Activated CD4-positive, alpha-beta T cell treated with anti-CD3 and anti-CD28 coated beads, Interleukin-2, amount 10 ng/mL, durations not matched to agents 24 days and 14 days (primary cell): Measurements from ENCODE around the gene REV3L. TPM values are rescaled to one million over a fixed set of nuclear protein-coding genes. Genes with fewer than 3 reads are reported as not detected.
A peak's percentile ranks its signal among the peaks of the same experiment; 100 is the strongest.
"Not testable (repeated sequence)": the region's sequence is repeated elsewhere in the genome, so short reads cannot be mapped to it uniquely, and the experiment has no call there.

Experiments
- DNase-seq: peaks from one replicate; pipeline ENCODE4 v3.0.0; 2022
- H3K27ac Mint-ChIP-seq: one replicate; pipeline ENCODE4 v1.8.0; 2022; ENCODE audit warnings: mild to moderate bottlenecking, mixed read lengths
- H3K27me3 Mint-ChIP-seq: one replicate; pipeline ENCODE4 v1.8.0; 2022; ENCODE audit warnings: mixed read lengths
- H3K36me3 Mint-ChIP-seq: one replicate; pipeline ENCODE4 v1.8.0; 2022; ENCODE audit warnings: low read depth, mild to moderate bottlenecking, mixed read lengths
- H3K4me1 Mint-ChIP-seq: one replicate; pipeline ENCODE4 v1.8.0; 2021; ENCODE audit warnings: mixed read lengths
- H3K4me3 Mint-ChIP-seq: one replicate; pipeline ENCODE4 v1.8.0; 2022; ENCODE audit warnings: mild to moderate bottlenecking, moderate library complexity, mixed read lengths
- H3K9me3 Mint-ChIP-seq: one replicate; pipeline ENCODE4 v1.8.0; 2021; ENCODE audit warnings: mixed read lengths
- intact Hi-C: fragments of 100-400 bp; cut with micrococcal nuclease; formaldehyde crosslinking; loops from one replicate; pipeline ENCODE4 v1.15.1; 2023
- total RNA-seq: library from RNA; stranded (reverse); gene quantifications from 2 replicates; pipeline ENCODE4 v1.2.3, GENCODE V29; 2022

Gene REV3L
- total RNA-seq, 1 donor from 2014 or later, result 20.8 TPM

DNA sequence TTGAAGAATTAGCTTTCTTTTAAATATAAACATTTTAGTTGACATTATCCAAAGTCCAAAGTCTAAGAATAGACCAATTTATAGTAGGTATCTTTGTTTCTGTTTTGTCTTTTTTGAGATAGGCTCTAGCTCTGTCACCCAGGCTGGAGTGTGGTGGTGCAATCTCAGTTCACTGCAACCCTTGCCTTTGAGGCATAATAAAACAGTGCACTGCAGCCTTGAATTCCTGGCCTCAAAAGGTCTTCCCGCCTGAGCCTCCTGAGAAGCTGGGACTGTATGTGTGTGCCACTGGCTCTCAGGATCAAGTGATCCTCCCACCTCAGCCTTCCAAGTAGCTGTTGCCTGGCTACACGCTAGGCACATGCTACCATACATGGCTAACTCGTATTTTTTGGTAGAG is 135.4 kb downstream of the REV3L start:
- H3K4me1 Mint-ChIP-seq, result peaks cover 2% of the 10 kb centered on the region
- no peaks in the 10 kb centered on the region for H3K27me3 Mint-ChIP-seq
- no peak for DNase-seq
- H3K4me3 Mint-ChIP-seq, result no peak overlapping the region
- intact Hi-C loops, result no loop called here
- H3K27ac Mint-ChIP-seq, result no peak overlapping the region
- no peaks in the 10 kb centered on the region for H3K9me3 Mint-ChIP-seq
- peaks cover 18% of the 10 kb centered on the region for H3K36me3 Mint-ChIP-seq

DNA sequence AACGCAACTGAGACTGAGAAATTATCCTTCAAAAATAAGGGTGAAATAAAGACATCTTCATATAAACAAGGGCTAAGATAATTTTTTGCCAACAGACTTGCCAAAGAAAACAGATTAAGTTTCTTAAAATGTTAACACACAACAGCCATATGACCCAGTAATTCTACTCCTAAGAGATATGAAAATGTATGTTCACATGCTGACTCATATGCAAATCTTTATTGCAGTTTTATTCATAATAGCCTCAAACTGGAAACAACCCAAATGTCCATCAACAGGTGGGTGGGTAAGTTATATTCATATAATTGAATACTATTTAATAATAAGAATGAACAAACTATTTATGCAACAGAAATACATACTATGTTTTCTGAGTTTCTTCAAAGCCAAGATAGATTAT is 140.1 kb downstream of the REV3L start:
- no peaks in the 10 kb centered on the region for H3K27me3 Mint-ChIP-seq
- peaks cover 13% of the 10 kb centered on the region for H3K4me1 Mint-ChIP-seq
- peaks cover 31% of the 10 kb centered on the region for H3K36me3 Mint-ChIP-seq
- H3K27ac Mint-ChIP-seq, result peak overlapping the region; percentile 12
- intact Hi-C loops, result no loop called here
- H3K9me3 Mint-ChIP-seq, result no peaks in the 10 kb centered on the region
- no peak overlapping the region for H3K4me3 Mint-ChIP-seq
- DNase-seq, result no peak

DNA sequence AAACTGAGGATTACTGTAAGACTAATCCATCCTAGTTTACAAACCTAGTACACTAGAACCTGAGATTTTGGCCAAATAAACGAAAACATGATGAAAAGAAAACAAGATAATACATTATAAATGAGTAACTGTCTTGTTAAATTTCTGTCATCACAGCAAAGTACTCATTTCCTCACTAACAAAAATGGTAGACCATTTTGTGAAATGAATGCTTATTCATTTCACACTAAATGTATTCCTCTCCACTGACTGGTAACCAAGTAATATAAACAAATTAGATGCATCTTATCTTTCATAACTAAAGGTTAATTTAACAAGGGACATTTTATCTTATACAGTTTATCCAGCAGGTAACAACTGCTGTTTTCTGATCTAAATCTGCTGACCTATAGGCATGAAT is 143.7 kb downstream of the REV3L start:
- peaks cover 15% of the 10 kb centered on the region for H3K4me1 Mint-ChIP-seq
- peaks cover 30% of the 10 kb centered on the region for H3K36me3 Mint-ChIP-seq
- H3K27me3 Mint-ChIP-seq, result no peaks in the 10 kb centered on the region
- no peaks in the 10 kb centered on the region for H3K9me3 Mint-ChIP-seq
- H3K27ac Mint-ChIP-seq, result no peak overlapping the region
- intact Hi-C loops, result loop anchor here (2.0 kb wide), 1 partner anchor 144 kb away; the partner anchor contains the start of gene REV3L
- no peak overlapping the region for H3K4me3 Mint-ChIP-seq
- no peak for DNase-seq

DNA sequence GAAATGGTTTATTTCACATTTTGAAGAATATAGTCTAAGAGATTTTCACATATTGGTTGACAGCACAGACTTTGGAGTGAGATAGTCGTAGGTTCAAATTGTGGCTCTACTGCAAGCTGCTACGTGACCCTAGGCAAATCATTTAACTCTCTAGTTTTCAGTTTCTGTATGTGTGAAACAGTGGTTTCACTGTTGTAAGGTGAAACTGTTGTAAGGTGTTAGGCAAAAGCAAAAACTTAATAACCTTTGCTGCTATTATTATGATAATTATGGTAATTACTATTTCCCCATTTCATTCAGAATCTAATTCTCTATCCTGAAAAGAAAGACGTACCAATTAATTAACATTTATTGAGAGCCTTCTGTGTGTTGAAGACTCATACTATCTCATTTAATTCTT is 144.2 kb downstream of the REV3L start:
- peaks cover 30% of the 10 kb centered on the region for H3K36me3 Mint-ChIP-seq
- no peaks in the 10 kb centered on the region for H3K9me3 Mint-ChIP-seq
- H3K27ac Mint-ChIP-seq, result no peak overlapping the region
- no peak for DNase-seq
- intact Hi-C loops, result loop anchor here (2.0 kb wide), 1 partner anchor 144 kb away; the partner anchor contains the start of gene REV3L
- H3K27me3 Mint-ChIP-seq, result no peaks in the 10 kb centered on the region
- H3K4me3 Mint-ChIP-seq, result no peak overlapping the region
- peaks cover 15% of the 10 kb centered on the region for H3K4me1 Mint-ChIP-seq

DNA sequence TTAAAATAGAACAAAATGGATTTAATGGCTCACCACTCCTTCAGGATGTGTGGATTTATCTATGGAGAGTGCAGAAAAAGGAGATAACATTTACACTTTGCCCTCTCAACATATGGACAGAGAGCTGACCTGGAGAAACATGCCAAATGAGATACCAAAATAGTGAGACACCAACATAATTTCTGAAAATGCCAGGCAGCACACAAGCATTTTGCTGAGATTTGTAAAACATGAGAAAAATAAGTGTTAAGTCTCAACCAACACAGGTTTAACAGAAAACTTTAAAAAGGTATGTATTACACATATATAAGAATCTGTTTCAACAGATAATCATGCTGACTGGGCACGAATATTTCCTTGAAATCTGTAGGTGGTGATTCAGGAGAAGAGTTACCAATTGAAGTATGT is 145.2 kb downstream of the REV3L start:
- Mint-ChIP-seq H3K27ac (no peak overlapping the region), H3K27me3 (no peaks in the 10 kb centered on the region), H3K4me1 (peaks cover 15% of the 10 kb centered on the region), H3K4me3 (no peak overlapping the region), H3K36me3 (peaks cover 31% of the 10 kb centered on the region), H3K9me3 (no peaks in the 10 kb centered on the region)
- DNase-seq, result no peak
- intact Hi-C loops, result loop anchor here (2.0 kb wide), 1 partner anchor 145 kb away; the partner anchor contains the start of gene REV3L

DNA sequence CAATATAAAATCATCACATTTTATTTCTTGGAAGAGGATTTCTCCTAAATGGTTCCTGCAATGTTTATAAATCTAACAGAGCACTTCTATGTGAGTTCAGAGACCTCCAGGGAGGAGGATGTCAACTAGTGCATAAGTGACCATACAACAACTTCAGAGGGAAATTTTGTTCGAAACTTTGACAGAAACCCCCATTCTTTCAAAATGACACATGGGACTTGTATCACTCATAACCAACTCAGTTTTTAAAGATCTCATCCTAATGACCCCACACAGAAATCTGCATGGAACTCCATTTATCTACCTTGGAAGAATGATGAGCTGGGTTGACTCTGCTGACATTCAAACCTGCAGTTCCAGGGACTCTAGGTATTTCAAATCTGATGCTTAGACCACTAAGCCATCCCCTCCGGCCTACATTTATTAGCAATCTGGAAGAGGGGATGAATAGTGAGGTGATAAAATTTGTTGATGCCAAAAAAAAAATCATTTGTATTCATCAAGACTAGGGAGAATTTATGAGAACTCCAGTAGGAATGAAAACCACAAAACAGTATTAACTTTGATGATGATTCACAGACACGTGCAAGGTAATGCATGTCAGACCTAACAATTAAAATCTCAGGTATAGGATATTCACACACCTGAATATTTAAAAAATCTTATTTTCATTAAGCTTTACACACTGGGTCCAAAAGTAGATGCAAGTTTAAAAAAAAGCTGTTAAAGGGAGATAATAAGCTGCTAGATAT is 153.0 kb downstream of the REV3L start:
- H3K4me1 Mint-ChIP-seq, result no peaks in the 10 kb centered on the region
- intact Hi-C loops, result no loop called here

DNA sequence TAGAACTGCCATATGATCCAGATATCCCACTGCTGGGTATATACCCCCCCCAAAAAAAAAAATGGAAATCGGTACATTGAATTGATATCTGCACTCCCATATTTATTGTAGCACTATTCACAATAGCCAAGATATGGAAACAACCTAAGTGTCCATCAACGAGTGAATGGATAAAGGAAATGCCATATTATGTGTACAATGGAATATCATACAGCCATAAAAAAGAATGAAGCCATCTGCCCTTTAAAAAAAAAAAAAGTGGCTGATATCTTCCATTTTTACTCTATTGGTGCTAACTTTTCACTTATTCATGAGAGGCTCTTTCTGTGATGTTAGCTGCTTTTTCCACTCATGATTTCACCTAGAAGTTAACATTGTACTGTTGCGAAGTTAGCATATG is 156.5 kb downstream of the REV3L start:
- intact Hi-C loops, result no loop called here
- no peak for DNase-seq
- Mint-ChIP-seq H3K4me1 (no peaks in the 10 kb centered on the region), H3K27ac (no peak overlapping the region), H3K4me3 (no peak overlapping the region), H3K9me3 (no peaks in the 10 kb centered on the region), H3K27me3 (no peaks in the 10 kb centered on the region), H3K36me3 (peaks cover 42% of the 10 kb centered on the region)

More for the DNA sequence above, 153.0 kb downstream of the REV3L start:
- Mint-ChIP-seq H3K9me3 (no peaks in the 10 kb centered on the region), H3K27me3 (no peaks in the 10 kb centered on the region), H3K36me3 (peaks cover 42% of the 10 kb centered on the region), H3K27ac (no peak overlapping the region), H3K4me3 (no peak overlapping the region)
- no peak for DNase-seq

DNA sequence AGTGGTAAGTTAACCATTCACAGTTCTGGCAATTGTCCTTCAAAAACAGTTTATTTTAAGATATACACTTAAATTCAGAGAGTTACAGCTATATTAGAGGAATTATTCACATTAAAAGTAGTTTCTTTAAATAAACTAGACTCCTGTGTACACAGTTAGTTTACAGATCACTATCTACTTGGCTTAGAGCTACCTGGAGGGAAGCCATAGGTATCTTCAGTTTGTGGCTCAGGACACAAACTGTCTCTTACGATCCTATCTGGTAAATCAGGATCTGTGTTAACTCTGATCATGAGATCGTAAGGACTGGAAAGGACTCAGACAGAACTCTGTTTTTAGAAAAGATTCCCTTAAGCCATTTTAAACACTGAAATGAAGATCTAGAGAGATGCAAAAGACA is 160.9 kb downstream of the REV3L start:
- H3K4me1 Mint-ChIP-seq, result no peaks in the 10 kb centered on the region
- peaks cover 34% of the 10 kb centered on the region for H3K36me3 Mint-ChIP-seq
- no peak overlapping the region for H3K27ac Mint-ChIP-seq
- H3K9me3 Mint-ChIP-seq, result no peaks in the 10 kb centered on the region
- intact Hi-C loops, result no loop called here
- H3K4me3 Mint-ChIP-seq, result no peak overlapping the region
- no peak for DNase-seq
- no peaks in the 10 kb centered on the region for H3K27me3 Mint-ChIP-seq

DNA sequence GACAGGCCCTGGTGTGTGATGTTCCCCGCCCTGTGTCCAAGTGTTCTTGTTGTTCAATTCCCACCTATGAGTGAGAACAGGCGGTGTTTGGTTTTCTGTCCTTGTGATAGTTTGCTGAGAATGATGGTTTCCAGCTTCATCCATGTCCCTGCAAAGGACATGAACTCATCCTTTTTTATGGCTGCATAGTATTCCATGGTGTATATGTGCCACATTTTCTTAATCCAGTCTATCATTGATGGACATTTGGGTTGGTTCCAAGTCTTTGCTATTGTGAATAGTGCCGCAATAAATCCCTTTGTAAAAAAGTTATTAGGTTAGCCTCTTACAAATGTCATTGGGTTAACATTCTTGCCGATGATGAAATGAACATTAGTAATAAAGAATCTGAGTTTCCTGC is 175.1 kb downstream of the REV3L start:
- H3K9me3 Mint-ChIP-seq, DNase-seq, intact Hi-C loops, H3K27me3 Mint-ChIP-seq, H3K27ac Mint-ChIP-seq, H3K4me3 Mint-ChIP-seq, H3K4me1 Mint-ChIP-seq: not testable (repeated sequence)
- peaks cover 46% of the 10 kb centered on the region for H3K36me3 Mint-ChIP-seq

DNA sequence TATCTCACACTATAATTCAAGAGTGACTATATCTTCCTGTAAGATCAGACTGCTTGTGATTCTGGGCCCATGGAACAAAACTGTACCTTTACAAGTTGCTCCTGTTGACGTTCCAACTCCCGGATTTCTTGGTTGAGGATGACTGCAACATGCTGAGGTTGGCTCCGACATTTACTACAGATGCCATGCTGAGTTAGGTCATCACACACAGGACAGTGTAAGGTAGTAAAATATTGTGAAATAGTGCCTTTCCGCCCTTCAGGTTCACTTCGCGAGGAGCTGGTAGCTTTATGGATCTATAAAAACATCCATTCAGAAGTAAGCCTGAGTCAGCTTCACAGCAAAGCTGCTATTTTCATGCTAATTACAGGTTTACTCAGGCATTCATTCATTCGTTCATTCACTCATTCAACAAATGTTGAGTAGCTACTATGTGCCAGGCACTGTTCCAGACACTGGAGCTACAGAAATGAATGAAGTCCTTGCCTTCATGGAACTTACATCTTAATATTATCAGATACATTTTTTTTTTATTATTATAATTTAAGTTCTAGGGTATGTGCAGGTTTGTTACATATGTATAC is 175.7 kb downstream of the REV3L start:
- H3K4me1 Mint-ChIP-seq, result no peaks in the 10 kb centered on the region

DNA sequence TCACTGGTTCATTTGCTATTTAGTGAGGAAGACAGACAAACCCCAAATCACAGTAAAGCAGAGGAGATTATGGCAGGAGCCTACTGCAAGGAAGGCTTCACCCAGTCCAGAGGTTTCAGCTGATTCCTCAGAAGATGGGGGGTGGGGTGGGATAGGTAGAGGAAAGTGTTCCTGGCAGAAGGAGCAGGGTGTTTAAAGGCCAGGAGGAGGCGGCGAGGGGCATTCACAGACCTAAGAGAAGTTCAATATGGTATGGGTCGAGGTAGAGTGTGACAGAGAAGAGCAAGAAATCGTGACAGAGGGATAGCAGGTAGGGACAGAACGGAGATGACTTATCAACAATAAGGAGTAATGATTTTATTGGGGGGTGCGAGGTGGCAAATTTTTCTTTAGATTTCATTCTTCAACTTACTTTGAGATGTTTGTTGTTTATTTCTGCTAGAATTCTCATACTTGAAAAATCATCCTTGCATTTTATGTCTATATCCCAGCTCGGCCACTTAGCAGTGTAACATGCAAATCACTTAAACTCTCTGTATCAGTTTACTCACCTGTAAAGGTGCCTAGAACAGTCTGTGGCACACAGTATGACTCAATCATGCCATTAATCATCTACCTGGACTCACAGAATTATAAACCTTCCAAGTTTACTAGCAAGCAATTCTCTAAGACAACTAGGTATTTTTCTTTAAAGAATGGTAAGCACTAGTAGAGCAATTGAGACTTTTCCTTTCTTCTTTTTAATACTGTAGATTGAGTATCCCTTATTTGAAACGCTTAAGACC is 176.7 kb downstream of the REV3L start:
- H3K4me3 Mint-ChIP-seq, result no peak overlapping the region
- no peaks in the 10 kb centered on the region for H3K9me3 Mint-ChIP-seq
- H3K4me1 Mint-ChIP-seq, result peaks cover 6% of the 10 kb centered on the region
- H3K27me3 Mint-ChIP-seq, result no peaks in the 10 kb centered on the region
- no peak for DNase-seq
- intact Hi-C loops, result no loop called here
- H3K27ac Mint-ChIP-seq, result no peak overlapping the region
- H3K36me3 Mint-ChIP-seq, result peaks cover 50% of the 10 kb centered on the region

More for the DNA sequence above, 175.7 kb downstream of the REV3L start:
- Mint-ChIP-seq H3K9me3 (no peaks in the 10 kb centered on the region), H3K4me3 (no peak overlapping the region), H3K36me3 (peaks cover 44% of the 10 kb centered on the region), H3K27me3 (no peaks in the 10 kb centered on the region), H3K27ac (no peak overlapping the region)
- intact Hi-C loops, result no loop called here
- DNase-seq, result no peak

DNA sequence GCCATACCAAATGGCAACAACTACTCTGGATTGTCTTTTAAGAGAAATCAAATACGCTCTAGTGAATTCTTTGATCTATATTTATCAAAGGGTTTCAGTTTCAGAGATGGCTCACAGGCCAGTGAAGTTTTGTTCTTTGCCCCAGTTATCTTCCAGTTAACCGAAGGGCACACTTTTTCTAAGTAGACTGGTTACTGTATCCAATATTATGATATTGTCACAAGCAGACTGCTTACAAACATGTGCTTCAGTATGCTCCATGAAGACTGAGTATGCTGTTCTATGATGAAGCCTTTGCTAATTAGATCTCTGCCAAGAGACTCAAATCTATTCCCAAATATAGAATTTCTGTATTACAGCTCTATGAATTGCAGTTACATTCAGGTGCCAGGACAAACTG is 181.1 kb downstream of the REV3L start:
- no peaks in the 10 kb centered on the region for H3K27me3 Mint-ChIP-seq
- no peak overlapping the region for H3K4me3 Mint-ChIP-seq
- intact Hi-C loops, result no loop called here
- no peak overlapping the region for H3K27ac Mint-ChIP-seq
- H3K9me3 Mint-ChIP-seq, result peaks cover 4% of the 10 kb centered on the region
- peaks cover 44% of the 10 kb centered on the region for H3K36me3 Mint-ChIP-seq
- no peak for DNase-seq
- H3K4me1 Mint-ChIP-seq, result peaks cover 7% of the 10 kb centered on the region

DNA sequence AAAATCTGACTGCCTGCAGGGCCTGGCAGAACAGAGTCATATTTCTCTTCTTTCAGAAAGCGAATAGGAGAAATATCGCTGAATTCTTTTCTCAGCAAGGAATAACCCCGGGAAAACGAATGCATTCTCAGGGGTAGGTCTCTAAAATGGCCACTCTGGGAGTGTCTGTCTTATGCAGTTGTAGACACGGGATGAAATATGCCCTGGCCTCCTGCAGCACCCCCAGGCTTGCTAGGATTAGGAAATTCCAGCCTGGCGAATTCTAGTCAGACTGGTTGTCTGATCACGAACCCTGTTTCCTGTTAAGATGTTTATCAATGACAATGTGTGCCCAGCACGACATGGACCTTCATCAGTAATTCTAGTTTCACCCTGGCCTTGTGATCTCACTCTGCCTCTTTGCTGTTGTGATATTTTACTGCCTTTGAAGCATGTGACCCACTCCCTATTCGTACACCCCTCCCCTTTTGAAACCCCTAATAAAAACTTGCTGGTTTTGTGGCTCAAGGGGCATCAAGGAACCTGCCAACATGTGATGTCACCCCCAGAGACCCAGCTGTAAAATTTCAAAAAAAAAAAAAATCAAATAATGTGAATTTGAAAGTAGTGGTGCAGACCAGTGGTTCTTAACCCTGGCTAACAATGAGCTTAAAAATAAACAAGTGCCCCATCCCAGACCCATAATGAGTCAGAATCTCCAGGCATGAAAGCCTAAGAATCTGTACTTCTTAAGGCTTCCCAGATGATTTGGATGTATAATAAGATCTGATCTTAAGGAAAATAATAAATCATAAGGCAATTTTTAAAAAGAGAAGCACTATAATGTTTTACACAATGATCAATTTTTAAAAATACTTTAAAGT is 181.8 kb downstream of the REV3L start:
- H3K27ac Mint-ChIP-seq, DNase-seq, intact Hi-C loops, H3K27me3 Mint-ChIP-seq, H3K9me3 Mint-ChIP-seq, H3K4me1 Mint-ChIP-seq, H3K4me3 Mint-ChIP-seq: not testable (repeated sequence)
- H3K36me3 Mint-ChIP-seq, result peaks cover 41% of the 10 kb centered on the region
